ENCODE data around the gene RABEP2.

DNA sequence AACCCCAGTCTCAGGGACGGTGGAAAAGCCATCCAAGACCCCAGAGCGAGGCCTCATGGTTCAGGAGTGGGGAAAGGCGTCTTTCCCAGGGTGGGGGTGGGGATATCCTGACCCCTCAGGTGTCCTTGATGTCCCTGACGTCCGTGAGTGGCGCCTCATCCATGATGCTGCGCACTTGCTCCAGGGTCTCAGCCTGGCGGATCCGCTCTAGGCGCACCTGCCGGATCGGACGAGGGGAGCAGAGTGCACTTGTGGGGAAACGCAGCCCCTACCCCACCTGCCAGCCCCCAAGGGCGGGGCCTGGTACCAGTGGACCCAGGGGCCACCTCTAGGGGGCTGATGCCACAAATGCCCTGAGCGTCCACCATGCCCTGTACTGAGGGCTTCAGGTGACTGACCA lies 20.2 kb downstream of the RABEP2 start:
- TF ChIP-seq CTCF (conservative IDR thresholded peaks at IDR 0.05; ENCODE audit: low read depth, low read length), result no peak
- TF ChIP-seq EZH2phosphoT487 (IDR thresholded peaks at IDR 0.05; ENCODE audit: borderline replicate concordance, low read length), result no peak

Data from PC-3 (cell line).